Smooth muscle cell (in vitro differentiated cells): ENCODE measurements around the gene FGF1. TPM values are rescaled to one million over a fixed set of nuclear protein-coding genes. Genes with fewer than 3 reads are reported as not detected.
A peak's percentile ranks its signal among the peaks of the same experiment; 100 is the strongest.

Source experiments
- DNase-seq: peaks from one replicate; lab custom pipeline; 2025; ENCODE audit not compliant: unreplicated experiment; lab: John Stamatoyannopoulos, UW
- H2AFZ ChIP-seq: fragments of 200-600 bp; sonication (generic); 2 replicates; pipeline ENCODE4 v1.6.0; 2016; ENCODE audit warnings: antibody characterized with exemption, low read depth, mild to moderate bottlenecking
- H3F3A ChIP-seq: fragments of 200-600 bp; sonication (generic); 2 replicates; pipeline ENCODE4 v1.6.0; 2017; ENCODE audit warnings: antibody characterized with exemption, low read depth
- H3K27ac ChIP-seq: fragments of 200-600 bp; sonication (generic); 2 replicates; pipeline ENCODE4 v1.5.1; 2016; ENCODE audit warnings: low read depth, mild to moderate bottlenecking
- H3K27me3 ChIP-seq: fragments of 200-600 bp; sonication (generic); 2 replicates; pipeline ENCODE4 v1.6.1; 2016; ENCODE audit warnings: low read depth, mild to moderate bottlenecking
- H3K36me3 ChIP-seq: fragments of 200-600 bp; sonication (generic); 2 replicates; pipeline ENCODE4 v1.5.1; 2016; ENCODE audit warnings: low read depth
- H3K4me1 ChIP-seq: fragments of 200-600 bp; sonication (generic); 2 replicates; pipeline ENCODE4 v1.5.1; 2016; ENCODE audit warnings: low read depth
- H3K4me2 ChIP-seq: fragments of 200-600 bp; sonication (generic); 2 replicates; pipeline ENCODE4 v1.6.0; 2016; ENCODE audit warnings: mild to moderate bottlenecking
- H3K4me3 ChIP-seq: fragments of 200-600 bp; sonication (generic); 2 replicates; pipeline ENCODE4 v1.5.1; 2016; ENCODE audit warnings: mild to moderate bottlenecking
- H3K79me2 ChIP-seq: fragments of 200-600 bp; sonication (generic); 2 replicates; pipeline ENCODE4 v1.6.0; 2016; ENCODE audit warnings: low read depth, mild to moderate bottlenecking
- H3K9ac ChIP-seq: fragments of 200-600 bp; sonication (generic); 2 replicates; pipeline ENCODE4 v1.6.0; 2016; ENCODE audit warnings: low read depth
- H3K9me3 ChIP-seq: fragments of 200-600 bp; sonication (generic); replicated peaks from 2 replicates; pipeline ENCODE4 v1.5.1; 2016; ENCODE audit warnings: low read depth
- H4K20me1 ChIP-seq: fragments of 200-600 bp; sonication (generic); 2 replicates; pipeline ENCODE4 v1.6.0; 2016; ENCODE audit warnings: low read depth
- CTCF ChIP-seq: fragments of 200-600 bp; sonication (generic); IDR thresholded peaks from 2 replicates; pipeline ENCODE4 v1.5.1; 2017; ENCODE audit warnings: borderline replicate concordance, mild to moderate bottlenecking, antibody characterized with exemption; ENCODE audit not compliant: insufficient read depth, poor library complexity, severe bottlenecking
- WGBS: methylation state at CpG from one replicate; pipeline ENCODE4 v1.1.7; 2016; ENCODE audit warnings: low lambda C conversion rate; 5-methylcytosine and 5-hydroxymethylcytosine counted together
- polyA plus RNA-seq: library from polyadenylated mRNA; unstranded; fragments of >200 nt; fragmentation: Nextera tagmentation; extraction: Ambion mirVana; gene quantifications from 2 replicates; pipeline ENCODE4 v1.2.1, GENCODE V29; 2016
- total RNA-seq: library from RNA; depleted of rRNA; stranded (reverse); fragments of >200 nt; gene quantifications from 2 replicates; pipeline ENCODE4 v1.2.3, GENCODE V29; 2014

FGF1 gene
- total RNA-seq (36.5 and 111 TPM in 2 replicates), polyA plus RNA-seq (50.2 and 91.7 TPM in 2 replicates)

- TF ChIP-seq CTCF = no peak
- H3K4me1 ChIP-seq = peaks cover 15% of the 10 kb centered on the region
- H2AFZ ChIP-seq = no peak within 1 kb of the TSS
- H4K20me1 ChIP-seq = no peaks in the 10 kb centered on the region
- no peak for DNase-seq
- H3K9ac ChIP-seq = peak within 1 kb of the TSS; percentile 74
- peak within 1 kb of the TSS; percentile 90 for H3K27ac ChIP-seq
- H3F3A ChIP-seq = peaks cover 26% of the 10 kb centered on the region
- no peak within 1 kb of the TSS for H3K4me3 ChIP-seq
- no peaks in the 10 kb centered on the region for H3K36me3 ChIP-seq
- 45% methylated on average over 12 of the region's 12 CpGs for WGBS
- no peaks in the 10 kb centered on the region for H3K9me3 ChIP-seq
- H3K79me2 ChIP-seq = no peaks in the 10 kb centered on the region
- no peaks in the 10 kb centered on the region for H3K27me3 ChIP-seq
- peak within 1 kb of the TSS; percentile 67 for H3K4me2 ChIP-seq
Measured at GRCh38 chr5:142685418-142686209, at the start of gene FGF1. TSS of gene FGF1 (minus strand) at chr5:142686090. CDS start at chr5:142614127, 71,963 bp downstream.

GRCh38 chr5:142727735-142728047 is 41.8 kb upstream of the FGF1 start:
- H3K27me3 ChIP-seq = no peaks in the 10 kb centered on the region
- no peaks in the 10 kb centered on the region for H3K79me2 ChIP-seq
- H3K4me1 ChIP-seq = peaks cover 3% of the 10 kb centered on the region
- H2AFZ ChIP-seq = no peak overlapping the region
- H3K36me3 ChIP-seq = no peaks in the 10 kb centered on the region
- no peaks in the 10 kb centered on the region for H4K20me1 ChIP-seq
- 63% methylated on average over 2 of the region's 2 CpGs for WGBS
- H3K27ac ChIP-seq = no peak overlapping the region
- TF ChIP-seq CTCF = no peak
- no peak for DNase-seq
- no peaks in the 10 kb centered on the region for H3F3A ChIP-seq
- H3K4me2 ChIP-seq = no peak overlapping the region
- no peak overlapping the region for H3K4me3 ChIP-seq
- H3K9me3 ChIP-seq = no peaks in the 10 kb centered on the region
- no peak overlapping the region for H3K9ac ChIP-seq

- no peaks in the 10 kb centered on the region for H4K20me1 ChIP-seq
- peak overlapping the region; percentile 38 for H3K9ac ChIP-seq
- H3K36me3 ChIP-seq = no peaks in the 10 kb centered on the region
- no peak for DNase-seq
- H3K4me3 ChIP-seq = no peak overlapping the region
- no peaks in the 10 kb centered on the region for H3K9me3 ChIP-seq
- no peaks in the 10 kb centered on the region for H3F3A ChIP-seq
- H3K27ac ChIP-seq = peak overlapping the region; percentile 76
- WGBS = 59% methylated on average over 2 of the region's 2 CpGs
- H3K27me3 ChIP-seq = no peaks in the 10 kb centered on the region
- H3K4me2 ChIP-seq = peak overlapping the region; percentile 40
- H2AFZ ChIP-seq = no peak overlapping the region
- peaks cover 3% of the 10 kb centered on the region for H3K4me1 ChIP-seq
- H3K79me2 ChIP-seq = no peaks in the 10 kb centered on the region
- TF ChIP-seq CTCF = no peak
Measured at GRCh38 chr5:142726188-142726731, 40.4 kb upstream of the FGF1 start.
